Measurements from ENCODE around the gene FAM174C.
A peak's percentile ranks its signal among the peaks of the same experiment; 100 is the strongest.
"Not testable (repeated sequence)": the region's sequence is repeated elsewhere in the genome, so short reads cannot be mapped to it uniquely, and the experiment has no call there.

FAM174C gene

GRCh38 chr19:1237754-1238368 lies 37.5 kb upstream of the FAM174C start, which contains the start of gene CBARP:
TSS of gene CBARP (minus strand) at chr19:1238005. CDS start at chr19:1236100, 1,905 bp downstream.
- DNase-seq: peak; percentile 23

GRCh38 chr19:1238369-1239303 lies 36.7 kb upstream of the FAM174C start:
- no peak for DNase-seq

- DNase-seq: no peak
Measured at GRCh38 chr19:1239420-1239795, 35.9 kb upstream of the FAM174C start.

- peak; percentile 90 for DNase-seq
Measured at GRCh38 chr19:1239796-1240737, 35.3 kb upstream of the FAM174C start.

GRCh38 chr19:1240925-1241324 lies 34.4 kb upstream of the FAM174C start:
- DNase-seq: no peak

GRCh38 chr19:1241417-1242095 lies 33.8 kb upstream of the FAM174C start, which contains the start of gene ATP5F1D:
TSS of gene ATP5F1D (plus strand) at chr19:1241751. CDS start at chr19:1241851, 100 bp downstream.
- DNase-seq: peak; percentile 91

- peak; percentile 40 for DNase-seq
Measured at GRCh38 chr19:1243768-1244692, 31.3 kb upstream of the FAM174C start.

GRCh38 chr19:1244693-1245451 lies 30.5 kb upstream of the FAM174C start:
- DNase-seq: no peak

GRCh38 chr19:1245494-1246264 lies 29.7 kb upstream of the FAM174C start:
- no peak for DNase-seq

GRCh38 chr19:1246265-1247087 lies 28.9 kb upstream of the FAM174C start:
- DNase-seq: not testable (repeated sequence)

- DNase-seq: no peak
Measured at GRCh38 chr19:1247748-1248138, 27.6 kb upstream of the FAM174C start.

- DNase-seq: no peak
Measured at GRCh38 chr19:1248139-1248785, 27.1 kb upstream of the FAM174C start, which contains the start of gene MIDN. TSS of gene MIDN (plus strand) at chr19:1248583. CDS start at chr19:1250297, 1,714 bp downstream.

- DNase-seq: peak; percentile 65
Measured at GRCh38 chr19:1248786-1249297, 26.5 kb upstream of the FAM174C start.

GRCh38 chr19:1249298-1249989 lies 25.9 kb upstream of the FAM174C start:
- peak; percentile 94 for DNase-seq

- DNase-seq: no peak
Measured at GRCh38 chr19:1249990-1250436, 25.3 kb upstream of the FAM174C start.

- DNase-seq: peak; percentile 41
Measured at GRCh38 chr19:1250437-1251260, 24.7 kb upstream of the FAM174C start.
